GM20000 (cell line): ENCODE results near the gene COL5A2.

Source experiments
- DNase-seq: peaks from one replicate; pipeline ENCODE4 v3.0.0; 2012; ENCODE audit warnings: low spot score
- CTCF ChIP-seq: IDR thresholded peaks from 2 replicates; pipeline ENCODE4 v1.5.1; 2012; ENCODE audit warnings: mild to moderate bottlenecking, control low read depth; ENCODE audit errors: extremely low read depth, missing control alignments

Gene COL5A2

GRCh38 chr2:189217051-189217450 is 37.5 kb upstream of the COL5A2 start:
- TF ChIP-seq CTCF: no peak
- no peak for DNase-seq

GRCh38 chr2:189214484-189214883 is 34.9 kb upstream of the COL5A2 start:
- no peak for TF ChIP-seq CTCF
- no peak for DNase-seq

GRCh38 chr2:189213250-189213649 is 33.7 kb upstream of the COL5A2 start:
- TF ChIP-seq CTCF: no peak
- DNase-seq: no peak

GRCh38 chr2:189210250-189211087 is 30.9 kb upstream of the COL5A2 start:
- TF ChIP-seq CTCF: no peak
- no peak for DNase-seq

- DNase-seq: no peak
- TF ChIP-seq CTCF: no peak
Observed at GRCh38 chr2:189208254-189208653, 28.7 kb upstream of the COL5A2 start.

DNA sequence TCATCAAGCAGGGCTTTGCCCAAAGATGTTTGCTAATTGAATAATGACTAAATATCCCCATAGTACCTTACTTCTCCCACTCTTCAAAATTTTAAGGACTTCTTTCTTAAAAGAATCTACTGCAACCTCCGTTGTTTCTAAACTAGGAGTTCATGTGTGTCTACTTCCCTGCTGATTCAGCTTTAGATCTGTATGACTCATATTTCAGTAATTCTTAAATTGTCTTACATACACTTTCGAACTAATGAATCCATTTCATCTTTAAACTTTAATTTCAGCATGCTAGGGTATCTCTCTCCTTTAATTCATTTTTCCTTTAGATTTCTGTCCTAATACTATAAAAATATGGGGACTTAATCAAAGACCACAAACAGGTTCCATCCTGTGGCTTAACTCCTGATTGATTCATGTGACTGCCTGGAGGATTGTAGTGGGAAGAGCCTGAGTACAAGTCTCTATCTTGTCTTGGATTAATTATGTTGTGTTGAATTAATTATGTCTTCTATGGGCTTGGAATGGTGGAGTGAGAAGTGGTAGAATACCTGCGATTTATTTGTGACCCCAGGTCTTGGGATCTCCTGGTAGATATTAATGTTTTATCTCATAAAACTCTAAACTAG is 24.9 kb upstream of the COL5A2 start:
- DNase-seq: no peak

More for the DNA sequence above, 24.9 kb upstream of the COL5A2 start:
- no peak for TF ChIP-seq CTCF
